Measurements from ENCODE around the gene AIF1.

GRCh38 chr6:31572041-31572911, 42.8 kb upstream of the AIF1 start, which contains the start of gene LTA:
- TF ChIP-seq EZH2 (IDR thresholded peaks at IDR 0.05; ENCODE audit: low read length, unreplicated experiment) = no peak
- TF ChIP-seq, protein P1, sequence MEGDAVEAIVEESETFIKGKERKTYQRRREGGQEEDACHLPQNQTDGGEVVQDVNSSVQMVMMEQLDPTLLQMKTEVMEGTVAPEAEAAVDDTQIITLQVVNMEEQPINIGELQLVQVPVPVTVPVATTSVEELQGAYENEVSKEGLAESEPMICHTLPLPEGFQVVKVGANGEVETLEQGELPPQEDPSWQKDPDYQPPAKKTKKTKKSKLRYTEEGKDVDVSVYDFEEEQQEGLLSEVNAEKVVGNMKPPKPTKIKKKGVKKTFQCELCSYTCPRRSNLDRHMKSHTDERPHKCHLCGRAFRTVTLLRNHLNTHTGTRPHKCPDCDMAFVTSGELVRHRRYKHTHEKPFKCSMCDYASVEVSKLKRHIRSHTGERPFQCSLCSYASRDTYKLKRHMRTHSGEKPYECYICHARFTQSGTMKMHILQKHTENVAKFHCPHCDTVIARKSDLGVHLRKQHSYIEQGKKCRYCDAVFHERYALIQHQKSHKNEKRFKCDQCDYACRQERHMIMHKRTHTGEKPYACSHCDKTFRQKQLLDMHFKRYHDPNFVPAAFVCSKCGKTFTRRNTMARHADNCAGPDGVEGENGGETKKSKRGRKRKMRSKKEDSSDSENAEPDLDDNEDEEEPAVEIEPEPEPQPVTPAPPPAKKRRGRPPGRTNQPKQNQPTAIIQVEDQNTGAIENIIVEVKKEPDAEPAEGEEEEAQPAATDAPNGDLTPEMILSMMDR (conservative IDR thresholded peaks at IDR 0.05; ENCODE audit: low read depth, low read length) = no peak
- no peak for TF ChIP-seq EZH2phosphoT487 (IDR thresholded peaks at IDR 0.05; ENCODE audit: borderline replicate concordance, low read length)

Measured in PC-3 (cell line).